Mammary epithelial cell (primary cell): ENCODE data around the gene CFAP299.

ENCODE experiments used
- CTCF ChIP-seq, 2 donors: IDR thresholded peaks in 1 of 2; conservative IDR thresholded peaks in 1 of 2; 2 replicates each; pipeline ENCODE4 v1.5.1; 2011 to 2012; ENCODE audit warnings: inconsistent platforms in 2 of 2, low read length in 2 of 2, mild to moderate bottlenecking in 2 of 2, control low read depth in 1 of 2, low read depth in 1 of 2; ENCODE audit not compliant: insufficient read depth in 1 of 2; ENCODE audit errors: extremely low read depth in 1 of 2
- EZH2 ChIP-seq: IDR thresholded peaks from 2 replicates; pipeline ENCODE4 v1.6.1; 2012; ENCODE audit warnings: low read length, inconsistent platforms, borderline replicate concordance

DNA sequence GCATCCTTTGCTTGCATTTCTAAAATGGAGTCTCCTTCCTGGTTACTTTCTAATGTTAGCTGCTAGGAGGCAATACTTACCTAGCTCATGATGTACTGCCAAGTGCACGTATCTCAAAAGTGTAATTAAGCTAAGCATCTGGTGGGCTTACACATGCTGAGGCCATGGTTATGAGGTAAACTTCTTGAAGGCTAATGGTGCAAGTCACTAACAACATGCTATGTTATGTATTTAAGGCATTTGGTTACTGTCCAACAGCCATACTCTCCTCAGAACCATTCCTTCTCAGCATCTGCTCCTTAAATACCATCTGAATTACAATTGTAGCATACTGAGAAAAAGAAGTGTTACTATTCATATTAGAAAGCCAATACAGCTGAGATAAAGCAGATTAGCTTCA lies 376.4 kb downstream of the CFAP299 start:
- TF ChIP-seq EZH2 (no peak), CTCF (conservative IDR thresholded peaks at IDR 0.05 in 1 of 2, IDR thresholded peaks at IDR 0.05 in 1 of 2; ENCODE audit: extremely low read depth in 1 of 2, insufficient read depth in 1 of 2, low read depth in 1 of 2, low read length in 2 of 2) (no peak)
